C4-2B (cell line): ENCODE data around the gene PEX14.

Experiments
- H3K27ac ChIP-seq: fragments of 450-650 bp; 2 replicates; pipeline ENCODE4 v1.5.1; 2017
- CTCF ChIP-seq: fragments of 450-650 bp; conservative IDR thresholded peaks from 2 replicates; pipeline ENCODE4 v1.5.1; 2017; ENCODE audit warnings: mild to moderate bottlenecking
- ZFX ChIP-seq: fragments of 450-650 bp; IDR thresholded peaks from 2 replicates; pipeline ENCODE4 v1.6.1; 2017

PEX14 gene

GRCh38 chr1:10472220-10473144, 2.3 kb upstream of the PEX14 start, which contains the start of gene DFFA:
DFFA (minus strand) TSS chr1:10472529; CDS start chr1:10472458, 71 bp downstream.
- peak within 1 kb of the TSS; percentile 79 for H3K27ac ChIP-seq
- TF ChIP-seq CTCF (no peak), ZFX (peak; percentile 80)

- TF ChIP-seq CTCF: no peak
- no peak for TF ChIP-seq ZFX
- no peak overlapping the region; the same call in 1 of the 2 replicates for H3K27ac ChIP-seq
Observed at GRCh38 chr1:10473145-10473765, 1.5 kb upstream of the PEX14 start.

GRCh38 chr1:10474309-10474612, 489 bp upstream of the PEX14 start:
- H3K27ac ChIP-seq: peak overlapping the region; percentile 77

GRCh38 chr1:10475510-10475909, 760 bp downstream of the PEX14 start:
- TF ChIP-seq CTCF: no peak
- no peak for TF ChIP-seq ZFX
- H3K27ac ChIP-seq: peak overlapping the region; percentile 77

GRCh38 chr1:10479296-10479695, 4.5 kb downstream of the PEX14 start:
- TF ChIP-seq ZFX: no peak
- no peak for TF ChIP-seq CTCF
- H3K27ac ChIP-seq: no peak overlapping the region

GRCh38 chr1:10480614-10481013, 5.9 kb downstream of the PEX14 start:
- no peak overlapping the region for H3K27ac ChIP-seq
- TF ChIP-seq ZFX: no peak
- TF ChIP-seq CTCF: no peak

GRCh38 chr1:10484521-10484920, 9.8 kb downstream of the PEX14 start:
- TF ChIP-seq ZFX (no peak), CTCF (no peak)
- no peak overlapping the region for H3K27ac ChIP-seq
